PC-3 (cell line): ENCODE results near the gene MBTD1. TPM values are rescaled to one million over a fixed set of nuclear protein-coding genes. Genes with fewer than 3 reads are reported as not detected.

ENCODE experiments used
- ATAC-seq: fragments of 200-7000 bp; cut with Tn5 transposase; 2 replicates; pipeline ENCODE4 v1.9.1; 2020; ENCODE audit warnings: mild to moderate bottlenecking, moderate library complexity
- BruUV-seq: library from RNA; stranded (reverse); fragments of 400-500 nt; replicated peaks from 2 replicates; lab custom pipeline; 2021; lab: Mats Ljungman, UMichigan
- CTCF ChIA-PET: fragments of 300-600 bp; sonication (Branson Sonifier 250); formaldehyde crosslinking; loops from one replicate; lab custom pipeline; 2022; ENCODE audit warnings: antibody characterized with exemption; lab: Charles Lee
- POLR2A ChIA-PET: fragments of 300-600 bp; sonication (Branson Sonifier 250); formaldehyde crosslinking; loops from one replicate; lab custom pipeline; 2022; ENCODE audit warnings: antibody characterized with exemption; ENCODE audit not compliant: unreplicated experiment; lab: Charles Lee
- DNase-seq: peaks from one replicate; pipeline ENCODE4 v3.0.0-alpha.2; 2015
- H2AFZ ChIP-seq: fragments of 300-600 bp; sonication (generic); 2 replicates; pipeline ENCODE4 v1.6.0; 2016; ENCODE audit warnings: antibody characterized with exemption, low read length
- H3F3A ChIP-seq: fragments of 300-600 bp; sonication (generic); one replicate; pipeline ENCODE4 v1.6.0; 2017; ENCODE audit warnings: antibody characterized with exemption, low read length, control low read depth, mild to moderate bottlenecking; ENCODE audit not compliant: unreplicated experiment
- H3K27ac ChIP-seq: fragments of 300-600 bp; sonication (generic); 2 replicates; pipeline ENCODE4 v1.5.1; 2016; ENCODE audit warnings: mild to moderate bottlenecking, low read length
- H3K27me3 ChIP-seq: fragments of 300-600 bp; sonication (generic); 2 replicates; pipeline ENCODE4 v1.6.1; 2016; ENCODE audit warnings: low read length, mixed read lengths
- H3K36me3 ChIP-seq: fragments of 300-600 bp; sonication (generic); 2 replicates; pipeline ENCODE4 v1.6.1; 2016; ENCODE audit warnings: low read depth, mixed run types, low read length, mixed read lengths
- H3K4me1 ChIP-seq: fragments of 300-600 bp; sonication (generic); 2 replicates; pipeline ENCODE4 v1.5.1; 2016; ENCODE audit warnings: low read length; ENCODE audit not compliant: insufficient read depth
- H3K4me2 ChIP-seq: fragments of 300-600 bp; sonication (generic); 2 replicates; pipeline ENCODE4 v1.6.0; 2016; ENCODE audit warnings: low read length
- H3K4me3 ChIP-seq: fragments of 300-600 bp; sonication (generic); 2 replicates; pipeline ENCODE4 v1.5.1; 2016; ENCODE audit warnings: mild to moderate bottlenecking, low read length, mixed read lengths
- H3K79me2 ChIP-seq: fragments of 300-600 bp; sonication (generic); 2 replicates; pipeline ENCODE4 v1.6.1; 2017; ENCODE audit warnings: low read length, mixed read lengths
- H3K9ac ChIP-seq: fragments of 300-600 bp; sonication (generic); 2 replicates; pipeline ENCODE4 v1.6.0; 2016; ENCODE audit warnings: mild to moderate bottlenecking, low read length
- H3K9me2 ChIP-seq: fragments of 300-600 bp; sonication (generic); replicated peaks from 2 replicates; pipeline ENCODE4 v1.6.1; 2016; ENCODE audit warnings: mixed run types, low read length, mixed read lengths
- H3K9me3 ChIP-seq: fragments of 300-600 bp; sonication (generic); 2 replicates; pipeline ENCODE4 v1.6.1; 2016; ENCODE audit warnings: low read length, mixed read lengths
- H4K20me1 ChIP-seq: fragments of 300-600 bp; sonication (generic); 2 replicates; pipeline ENCODE4 v1.6.1; 2016; ENCODE audit warnings: low read length, mixed read lengths
- CTCF ChIP-seq: fragments of 300-600 bp; sonication (generic); conservative IDR thresholded peaks from 2 replicates; pipeline ENCODE4 v1.5.1; 2017; ENCODE audit warnings: antibody characterized with exemption, low read depth, mild to moderate bottlenecking, low read length
- EZH2 ChIP-seq: fragments of 300-600 bp; sonication (generic); IDR thresholded peaks from one replicate; pipeline ENCODE4 v1.6.1; 2017; ENCODE audit warnings: antibody characterized with exemption, mild to moderate bottlenecking, low read length; ENCODE audit not compliant: unreplicated experiment
- EZH2phosphoT487 ChIP-seq: fragments of 300-600 bp; sonication (generic); IDR thresholded peaks from 2 replicates; pipeline ENCODE4 v1.6.1; 2018; ENCODE audit warnings: mild to moderate bottlenecking, antibody characterized with exemption, low read length, borderline replicate concordance
- intact Hi-C: fragments of 100-400 bp; cut with micrococcal nuclease; formaldehyde crosslinking; loops from 2 replicates; pipeline ENCODE4 v1.9.0; 2023
- total RNA-seq: library from RNA; depleted of rRNA; stranded (reverse); fragments of >200 nt; gene quantifications from 2 replicates; pipeline ENCODE4 v1.2.3, GENCODE V29; 2014

MBTD1 gene
- total RNA-seq, 1 experiment from 2014 or later = 13.8 TPM

- Histone ChIP-seq H4K20me1 (no peaks in the 10 kb centered on the region), H2AFZ (no peak overlapping the region), H3K9me3 (no peaks in the 10 kb centered on the region), H3K27ac (no peak overlapping the region), H3K9ac (no peak overlapping the region), H3F3A (no peaks in the 10 kb centered on the region), H3K27me3 (no peaks in the 10 kb centered on the region), H3K79me2 (no peaks in the 10 kb centered on the region), H3K9me2 (no peaks in the 10 kb centered on the region), H3K36me3 (peaks cover 36% of the 10 kb centered on the region), H3K4me3 (no peak overlapping the region), H3K4me1 (no peaks in the 10 kb centered on the region), H3K4me2 (no peak overlapping the region)
- BruUV-seq = no TSS peak
- DNase-seq (no peak), ATAC-seq (no peak)
- intact Hi-C loops = no loop called here
- ChIA-PET CTCF (interaction anchor here (0.7 kb wide), 1 partner anchor 337 kb away, joined by 4 read pairs; no protein-coding TSS in a partner anchor), POLR2A (no interaction called here)
- TF ChIP-seq CTCF (no peak), EZH2 (no peak), EZH2phosphoT487 (no peak)
Measured at GRCh38 chr17:51189628-51190027, 70.2 kb downstream of the MBTD1 start.

GRCh38 chr17:51189162-51189561 is 70.7 kb downstream of the MBTD1 start:
- Histone ChIP-seq H3K27me3 (no peaks in the 10 kb centered on the region), H3K9me2 (no peaks in the 10 kb centered on the region), H3K9ac (no peak overlapping the region), H4K20me1 (no peaks in the 10 kb centered on the region), H3K9me3 (no peaks in the 10 kb centered on the region), H3K36me3 (peaks cover 37% of the 10 kb centered on the region), H3K4me2 (no peak overlapping the region), H3F3A (no peaks in the 10 kb centered on the region), H3K4me3 (no peak overlapping the region), H3K27ac (no peak overlapping the region), H3K79me2 (no peaks in the 10 kb centered on the region), H2AFZ (no peak overlapping the region), H3K4me1 (no peaks in the 10 kb centered on the region)
- TF ChIP-seq CTCF = no peak
- TF ChIP-seq EZH2phosphoT487 = no peak
- no peak for TF ChIP-seq EZH2
- ChIA-PET CTCF (no interaction called here), POLR2A (no interaction called here)
- no TSS peak for BruUV-seq
- ATAC-seq (no peak), DNase-seq (no peak)
- intact Hi-C loops = no loop called here

DNA sequence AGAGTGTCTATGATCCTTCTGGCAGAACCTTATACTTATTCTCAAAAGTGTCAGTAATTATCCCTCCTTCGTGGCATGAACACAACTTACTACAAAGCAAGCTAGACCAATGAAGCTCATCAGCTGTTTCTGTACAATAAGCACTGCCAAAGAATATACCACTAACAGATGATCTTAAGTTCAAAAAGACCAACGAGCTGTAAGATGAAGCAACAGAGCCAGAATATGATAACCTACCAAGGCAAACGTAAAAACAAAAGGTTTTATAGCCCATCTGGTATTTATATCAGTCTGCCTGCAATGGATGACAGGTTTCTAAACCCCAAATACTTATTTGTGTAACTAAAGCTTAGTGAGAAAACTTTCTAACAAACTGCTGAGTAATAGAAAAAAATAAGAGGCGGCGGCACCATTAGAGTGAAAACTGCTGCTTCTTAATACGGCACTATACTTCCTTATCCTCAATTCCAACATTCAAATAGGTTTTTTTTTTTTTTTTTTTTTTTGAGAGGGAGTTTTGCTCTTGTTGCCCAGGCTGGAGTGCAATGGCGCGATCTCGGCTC is 71.5 kb downstream of the MBTD1 start:
- Histone ChIP-seq H3K27ac (no peak overlapping the region), H3F3A (no peaks in the 10 kb centered on the region), H3K4me1 (no peaks in the 10 kb centered on the region), H3K36me3 (peaks cover 36% of the 10 kb centered on the region), H4K20me1 (no peaks in the 10 kb centered on the region), H3K4me2 (no peak overlapping the region), H3K27me3 (no peaks in the 10 kb centered on the region), H3K9me2 (no peaks in the 10 kb centered on the region), H3K9ac (no peak overlapping the region), H2AFZ (no peak overlapping the region), H3K9me3 (no peaks in the 10 kb centered on the region), H3K79me2 (no peaks in the 10 kb centered on the region), H3K4me3 (no peak overlapping the region)
- no peak for DNase-seq
- intact Hi-C loops = no loop called here
- BruUV-seq = no TSS peak
- TF ChIP-seq EZH2 (no peak), EZH2phosphoT487 (no peak), CTCF (no peak)
- CTCF ChIA-PET = no interaction called here
- POLR2A ChIA-PET = no interaction called here
- ATAC-seq = no peak
